Measurements from ENCODE around the gene LRRC25.

DNA sequence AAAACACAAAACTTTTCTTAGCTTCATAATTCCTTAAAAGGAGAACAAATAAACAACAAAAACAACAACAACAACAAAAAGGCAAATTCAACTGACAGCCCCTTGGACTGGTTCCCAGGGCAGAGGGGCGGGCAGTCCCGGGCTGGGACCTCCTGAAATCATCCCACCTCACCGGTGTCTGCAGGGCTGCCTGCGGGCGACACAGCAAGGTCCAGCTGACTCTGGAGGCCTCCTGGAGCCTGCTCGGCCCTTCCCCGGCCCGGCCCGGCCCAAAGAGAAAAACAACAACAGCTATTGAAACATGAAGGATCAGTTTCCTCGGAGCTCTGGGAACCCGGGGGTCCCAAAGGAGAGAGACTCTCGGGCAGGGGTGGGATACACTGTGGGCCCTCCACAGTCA lies 45.5 kb upstream of the LRRC25 start:
- TF ChIP-seq, protein P1, sequence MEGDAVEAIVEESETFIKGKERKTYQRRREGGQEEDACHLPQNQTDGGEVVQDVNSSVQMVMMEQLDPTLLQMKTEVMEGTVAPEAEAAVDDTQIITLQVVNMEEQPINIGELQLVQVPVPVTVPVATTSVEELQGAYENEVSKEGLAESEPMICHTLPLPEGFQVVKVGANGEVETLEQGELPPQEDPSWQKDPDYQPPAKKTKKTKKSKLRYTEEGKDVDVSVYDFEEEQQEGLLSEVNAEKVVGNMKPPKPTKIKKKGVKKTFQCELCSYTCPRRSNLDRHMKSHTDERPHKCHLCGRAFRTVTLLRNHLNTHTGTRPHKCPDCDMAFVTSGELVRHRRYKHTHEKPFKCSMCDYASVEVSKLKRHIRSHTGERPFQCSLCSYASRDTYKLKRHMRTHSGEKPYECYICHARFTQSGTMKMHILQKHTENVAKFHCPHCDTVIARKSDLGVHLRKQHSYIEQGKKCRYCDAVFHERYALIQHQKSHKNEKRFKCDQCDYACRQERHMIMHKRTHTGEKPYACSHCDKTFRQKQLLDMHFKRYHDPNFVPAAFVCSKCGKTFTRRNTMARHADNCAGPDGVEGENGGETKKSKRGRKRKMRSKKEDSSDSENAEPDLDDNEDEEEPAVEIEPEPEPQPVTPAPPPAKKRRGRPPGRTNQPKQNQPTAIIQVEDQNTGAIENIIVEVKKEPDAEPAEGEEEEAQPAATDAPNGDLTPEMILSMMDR (IDR thresholded peaks at IDR 0.05) = no peak
- no peak for TF ChIP-seq POLR2A (IDR thresholded peaks at IDR 0.05)
